Parathyroid adenoma (tissue), 2 donors: ENCODE results near the gene ZNF853.

Source experiments
- H2AFZ ChIP-seq: fragments of 300-600 bp; sonication (generic); one replicate; pipeline ENCODE4 v1.7.0; 2017; ENCODE audit warnings: antibody characterized with exemption, mild to moderate bottlenecking
- H3K27ac ChIP-seq: fragments of 300-600 bp; sonication (generic); one replicate; pipeline ENCODE4 v1.7.0; 2017
- H3K27me3 ChIP-seq: fragments of 300-600 bp; sonication (generic); one replicate; pipeline ENCODE4 v1.7.0; 2017; ENCODE audit warnings: low read length; ENCODE audit not compliant: control insufficient read depth, insufficient read depth
- H3K36me3 ChIP-seq: fragments of 300-600 bp; sonication (generic); one replicate; pipeline ENCODE4 v1.7.0; 2017; ENCODE audit warnings: low read length; ENCODE audit not compliant: control insufficient read depth, insufficient read depth
- H3K4me1 ChIP-seq: fragments of 300-600 bp; sonication (generic); one replicate; pipeline ENCODE4 v1.7.0; 2017; ENCODE audit warnings: control low read depth
- H3K4me2 ChIP-seq: fragments of 300-600 bp; sonication (generic); one replicate; pipeline ENCODE4 v1.7.0; 2017; ENCODE audit warnings: low read length
- H3K4me3 ChIP-seq: fragments of 300-600 bp; sonication (generic); one replicate; pipeline ENCODE4 v1.7.0; 2017; ENCODE audit warnings: low read depth, low read length
- H3K79me2 ChIP-seq: fragments of 300-600 bp; sonication (generic); one replicate; pipeline ENCODE4 v1.7.0; 2017; ENCODE audit warnings: control low read depth
- H3K9ac ChIP-seq: fragments of 300-600 bp; sonication (generic); one replicate; pipeline ENCODE4 v1.7.0; 2017; ENCODE audit warnings: mild to moderate bottlenecking
- H3K9me3 ChIP-seq: fragments of 300-600 bp; sonication (generic); one replicate; pipeline ENCODE4 v1.7.0; 2017; ENCODE audit warnings: low read length; ENCODE audit not compliant: control insufficient read depth
- CTCF ChIP-seq: fragments of 300-600 bp; sonication (generic); IDR thresholded peaks from one replicate; pipeline ENCODE4 v1.7.0; 2017; ENCODE audit warnings: antibody characterized with exemption, mild to moderate bottlenecking
- donor health status: primary hyperparathyroidism.

ZNF853 gene

DNA sequence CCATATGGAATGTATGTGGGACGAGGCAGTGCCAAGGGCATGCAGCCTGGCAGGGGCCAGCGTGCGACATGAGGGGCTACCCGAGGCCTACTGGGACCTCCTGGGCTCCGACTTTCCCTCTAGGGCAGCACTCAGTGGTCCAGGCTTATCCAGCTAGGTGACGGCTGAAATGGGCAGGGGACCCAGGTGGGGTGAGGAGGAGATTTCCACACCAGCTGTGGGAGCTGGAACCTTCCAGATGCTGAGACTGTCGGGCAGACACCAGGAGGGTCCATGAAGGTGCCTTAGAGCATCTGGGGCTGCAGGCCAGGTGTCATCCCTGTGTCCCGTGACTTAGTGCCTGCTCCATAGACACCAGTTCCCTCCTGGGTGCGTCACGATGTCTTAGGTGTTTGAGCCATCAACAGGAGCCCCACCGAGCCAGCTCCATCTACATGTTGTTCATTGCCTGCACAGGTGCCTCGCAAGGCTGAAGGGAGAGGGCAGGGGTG, 35.2 kb downstream of the ZNF853 start:
- no peak overlapping the region for H3K4me3 ChIP-seq
- no peaks in the 10 kb centered on the region for H3K4me1 ChIP-seq
- no peaks in the 10 kb centered on the region for H3K9me3 ChIP-seq
- H3K4me2 ChIP-seq: no peak overlapping the region
- no peak overlapping the region for H2AFZ ChIP-seq
- no peak for TF ChIP-seq CTCF
- H3K27me3 ChIP-seq: no peaks in the 10 kb centered on the region
- H3K36me3 ChIP-seq: no peaks in the 10 kb centered on the region
- no peak overlapping the region for H3K27ac ChIP-seq
- no peaks in the 10 kb centered on the region for H3K79me2 ChIP-seq
- no peak overlapping the region for H3K9ac ChIP-seq

DNA sequence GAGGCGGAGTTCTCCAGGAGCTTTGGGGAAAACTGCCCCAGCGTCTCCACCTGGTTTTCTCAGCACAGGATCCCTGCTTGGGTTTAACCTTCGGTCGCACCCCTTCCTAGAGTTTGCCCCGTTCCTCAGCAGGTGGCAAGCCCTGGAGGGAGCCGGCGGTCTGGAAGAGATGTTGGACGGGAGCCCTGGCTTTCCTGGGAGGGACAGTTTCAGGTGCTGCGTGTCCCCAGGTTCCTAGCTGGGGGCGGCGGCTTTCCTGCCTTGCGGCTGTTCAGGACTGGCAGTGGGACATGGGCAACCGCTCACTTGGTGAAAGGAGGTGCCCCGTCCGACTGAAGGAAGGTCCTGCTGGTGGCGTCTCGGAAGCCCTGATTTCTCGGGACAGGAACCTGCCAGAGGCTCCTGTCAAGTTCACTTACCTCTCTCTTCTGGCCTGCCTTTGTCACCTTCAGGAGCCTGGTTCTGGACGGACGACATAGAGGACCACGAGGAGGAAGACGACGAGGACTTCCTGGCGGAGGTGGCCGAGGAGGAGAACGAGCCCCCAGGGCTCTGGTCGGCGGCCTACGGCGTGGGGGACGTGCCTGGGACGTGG, 36.5 kb downstream of the ZNF853 start:
- no peak overlapping the region for H2AFZ ChIP-seq
- no peaks in the 10 kb centered on the region for H3K9me3 ChIP-seq
- TF ChIP-seq CTCF: no peak
- H3K4me2 ChIP-seq: no peak overlapping the region
- no peaks in the 10 kb centered on the region for H3K36me3 ChIP-seq
- no peaks in the 10 kb centered on the region for H3K27me3 ChIP-seq
- H3K79me2 ChIP-seq: no peaks in the 10 kb centered on the region
- H3K4me3 ChIP-seq: no peak overlapping the region
- no peak overlapping the region for H3K27ac ChIP-seq
- H3K9ac ChIP-seq: no peak overlapping the region
- H3K4me1 ChIP-seq: no peaks in the 10 kb centered on the region

DNA sequence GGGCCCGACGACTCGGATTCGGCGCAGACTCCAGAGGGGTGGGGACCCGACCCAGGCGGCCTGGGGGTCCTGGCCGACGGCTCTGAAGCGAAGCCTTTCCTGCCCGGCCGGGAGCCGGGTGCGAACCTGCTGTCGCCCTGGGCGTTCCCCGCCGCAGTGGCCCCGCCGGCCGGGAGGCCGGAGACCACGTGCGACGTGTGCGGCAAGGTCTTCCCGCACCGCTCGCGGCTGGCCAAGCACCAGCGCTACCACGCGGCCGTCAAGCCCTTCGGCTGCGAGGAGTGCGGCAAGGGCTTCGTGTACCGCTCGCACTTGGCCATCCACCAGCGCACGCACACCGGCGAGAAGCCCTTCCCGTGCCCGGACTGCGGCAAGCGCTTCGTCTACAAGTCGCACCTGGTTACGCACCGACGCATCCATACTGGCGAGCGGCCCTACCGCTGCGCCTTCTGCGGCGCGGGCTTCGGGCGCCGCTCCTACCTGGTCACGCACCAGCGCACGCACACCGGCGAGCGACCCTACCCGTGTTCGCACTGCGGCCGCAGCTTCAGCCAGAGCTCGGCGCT, 37.1 kb downstream of the ZNF853 start:
- Histone ChIP-seq H3K4me3 (no peak overlapping the region), H3K4me2 (no peak overlapping the region), H3K36me3 (no peaks in the 10 kb centered on the region), H3K9me3 (no peaks in the 10 kb centered on the region), H3K4me1 (no peaks in the 10 kb centered on the region), H3K27me3 (no peaks in the 10 kb centered on the region), H3K27ac (no peak overlapping the region), H2AFZ (no peak overlapping the region), H3K9ac (no peak overlapping the region), H3K79me2 (no peaks in the 10 kb centered on the region)
- TF ChIP-seq CTCF: no peak

- Histone ChIP-seq H3K4me2 (no peak overlapping the region), H3K27me3 (no peaks in the 10 kb centered on the region), H3K79me2 (no peaks in the 10 kb centered on the region), H3K27ac (no peak overlapping the region), H3K9ac (no peak overlapping the region), H3K4me1 (no peaks in the 10 kb centered on the region), H3K4me3 (no peak overlapping the region), H2AFZ (no peak overlapping the region), H3K9me3 (no peaks in the 10 kb centered on the region), H3K36me3 (no peaks in the 10 kb centered on the region)
- no peak for TF ChIP-seq CTCF
These were observed 37.9 kb downstream of the ZNF853 start for GRCh38 chr7:6653071-6654003.
